HG03442 (cell line): ENCODE results near the gene EXD3.

ENCODE experiments used
- ATAC-seq: cut with Tn5 transposase; IDR thresholded peaks from one replicate; pipeline ENCODE4 v1.9.1; 2021; ENCODE audit warnings: mild to moderate bottlenecking, moderate library complexity; ENCODE audit not compliant: unreplicated experiment

EXD3 gene

GRCh38 chr9:137297966-137298365 is 125.0 kb downstream of the EXD3 start:
- no peak for ATAC-seq

- no peak for ATAC-seq
Observed at GRCh38 chr9:137296670-137297664, 126.0 kb downstream of the EXD3 start.

GRCh38 chr9:137295849-137296669 is 126.9 kb downstream of the EXD3 start:
- ATAC-seq = no peak

GRCh38 chr9:137295238-137295811 is 127.6 kb downstream of the EXD3 start:
- ATAC-seq = peak; percentile 54

GRCh38 chr9:137294681-137295237 is 128.2 kb downstream of the EXD3 start:
- ATAC-seq = no peak

- no peak for ATAC-seq
Observed at GRCh38 chr9:137294091-137294680, 128.8 kb downstream of the EXD3 start.

- no peak for ATAC-seq
Observed at GRCh38 chr9:137293482-137294090, 129.4 kb downstream of the EXD3 start.

GRCh38 chr9:137293094-137293481 is 129.9 kb downstream of the EXD3 start:
- no peak for ATAC-seq

- no peak for ATAC-seq
Observed at GRCh38 chr9:137286975-137287383, 136.0 kb downstream of the EXD3 start.

GRCh38 chr9:137281345-137282116 is 141.4 kb downstream of the EXD3 start:
- no peak for ATAC-seq

- no peak for ATAC-seq
Observed at GRCh38 chr9:137280474-137281344, 142.3 kb downstream of the EXD3 start.

GRCh38 chr9:137279741-137280473 is 143.1 kb downstream of the EXD3 start:
- no peak for ATAC-seq

GRCh38 chr9:137278721-137279711 is 143.9 kb downstream of the EXD3 start:
- no peak for ATAC-seq

- ATAC-seq = no peak
Observed at GRCh38 chr9:137278061-137278701, 144.8 kb downstream of the EXD3 start.

GRCh38 chr9:137277329-137278041 is 145.5 kb downstream of the EXD3 start, which contains the start of gene TOR4A:
Gene TOR4A, plus strand, starts transcription at chr9:137277726. Its CDS starts 964 bp downstream, at chr9:137278690.
- ATAC-seq = peak; percentile 74
